Activated T-cell treated with anti-CD3 and anti-CD28 coated beads, Interleukin-2, amount 50 U/mL, for 72 hours (primary cell): ENCODE data around the gene PEF1. TPM values are rescaled to one million over a fixed set of nuclear protein-coding genes. Genes with fewer than 3 reads are reported as not detected.
A peak's percentile ranks its signal among the peaks of the same experiment; 100 is the strongest.

ENCODE experiments used
- ATAC-seq, 2 donors: fragments of 150-1000 bp; cut with Tn5 transposase; replicated peaks in 1 of 2; 2 replicates each; pipeline ENCODE4 v1.10.0; 2021; ENCODE audit warnings: moderate library complexity in 2 of 2, mild to moderate bottlenecking in 1 of 2
- DNase-seq, 2 donors: peaks; one replicate each; pipeline ENCODE4 v3.0.0; 2021 to 2022; ENCODE audit warnings: mixed read lengths in 1 of 2
- H3K27ac Mint-ChIP-seq: one replicate; pipeline ENCODE4 v1.8.0; 2022; ENCODE audit warnings: mild to moderate bottlenecking, moderate library complexity, mixed read lengths
- H3K27me3 Mint-ChIP-seq: one replicate; pipeline ENCODE4 v1.8.0; 2022; ENCODE audit warnings: low read depth, mixed read lengths
- H3K36me3 Mint-ChIP-seq, 2 donors: one replicate each; pipeline ENCODE4 v1.8.0; 2022; ENCODE audit warnings: mixed read lengths in 2 of 2, mild to moderate bottlenecking in 1 of 2; ENCODE audit not compliant: insufficient read depth in 2 of 2
- H3K4me1 Mint-ChIP-seq: one replicate; pipeline ENCODE4 v1.8.0; 2022; ENCODE audit warnings: low read depth, mixed read lengths
- H3K4me3 Mint-ChIP-seq, 2 donors: one replicate each; pipeline ENCODE4 v1.8.0; 2022; ENCODE audit warnings: mild to moderate bottlenecking in 2 of 2, mixed read lengths in 2 of 2, moderate library complexity in 2 of 2
- H3K9me3 Mint-ChIP-seq, 2 donors: one replicate each; pipeline ENCODE4 v1.8.0; 2022; ENCODE audit warnings: mixed read lengths in 2 of 2
- total RNA-seq, 2 donors: library from RNA; stranded (reverse); gene quantifications; one replicate each; pipeline ENCODE4 v1.2.3, GENCODE V29; 2022

PEF1 gene
- total RNA-seq, 2 donors from 2014 or later, result 55.1 to 63.1 TPM

- Mint-ChIP-seq H3K27ac (no peak overlapping the region), H3K9me3 (no peaks in the 10 kb centered on the region), H3K4me3 (no peak overlapping the region), H3K27me3 (no peaks in the 10 kb centered on the region), H3K36me3 (no peaks in the 10 kb centered on the region), H3K4me1 (no peaks in the 10 kb centered on the region)
- ATAC-seq (no peak), DNase-seq (no peak)
Observed at GRCh38 chr1:31679091-31679490, 34.4 kb upstream of the PEF1 start.

- no peaks in the 10 kb centered on the region for H3K27me3 Mint-ChIP-seq
- no peaks in the 10 kb centered on the region for H3K4me1 Mint-ChIP-seq
- H3K9me3 Mint-ChIP-seq, result no peaks in the 10 kb centered on the region
- no peaks in the 10 kb centered on the region for H3K36me3 Mint-ChIP-seq
- DNase-seq, result no peak
- no peak overlapping the region for H3K4me3 Mint-ChIP-seq
- ATAC-seq, result no peak
- no peak overlapping the region for H3K27ac Mint-ChIP-seq
Observed at GRCh38 chr1:31678681-31679080, 34.0 kb upstream of the PEF1 start.

DNA sequence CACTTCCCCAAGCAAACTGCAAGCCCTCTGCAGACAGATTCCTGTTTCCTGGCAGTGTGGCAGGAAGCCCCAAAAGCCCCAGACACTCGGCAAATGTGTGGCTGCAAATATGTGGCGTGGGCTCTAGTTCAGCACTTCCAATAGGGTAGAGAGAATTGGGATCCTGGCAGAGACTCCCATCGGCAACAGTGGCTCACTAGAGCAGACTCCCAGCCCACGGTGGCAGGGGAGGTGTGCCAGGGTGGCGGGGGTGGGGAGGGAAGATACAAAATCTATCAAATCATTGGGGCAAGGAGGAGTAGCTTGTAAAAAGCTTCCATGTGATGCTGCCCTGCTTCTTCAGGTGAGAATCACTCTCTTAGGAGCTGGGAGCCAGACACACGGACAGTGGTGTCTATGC is 33.3 kb upstream of the PEF1 start:
- Mint-ChIP-seq H3K27ac (no peak overlapping the region), H3K27me3 (no peaks in the 10 kb centered on the region), H3K36me3 (no peaks in the 10 kb centered on the region), H3K4me1 (no peaks in the 10 kb centered on the region), H3K4me3 (no peak overlapping the region), H3K9me3 (no peaks in the 10 kb centered on the region)
- DNase-seq, result no peak
- no peak for ATAC-seq

DNA sequence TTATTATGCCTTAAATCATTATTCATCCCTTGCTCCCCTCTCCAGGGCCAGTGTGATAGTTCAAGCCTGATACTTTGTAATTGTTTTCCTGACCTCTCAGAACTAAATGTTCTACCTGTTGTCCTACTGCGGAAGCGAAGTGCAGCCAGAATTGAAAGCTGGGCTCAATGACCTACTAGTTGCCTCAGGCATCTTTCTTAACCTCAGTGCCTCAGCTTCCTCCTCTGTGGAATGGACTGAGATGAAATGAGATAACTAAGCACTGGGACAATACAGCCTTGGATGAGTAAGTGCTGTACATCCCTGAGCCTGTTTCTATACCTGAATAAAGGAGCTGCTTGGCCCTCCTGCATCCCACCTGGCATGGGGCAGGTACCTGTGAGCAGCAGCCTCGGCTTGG is 32.7 kb upstream of the PEF1 start:
- H3K4me1 Mint-ChIP-seq, result no peaks in the 10 kb centered on the region
- H3K27me3 Mint-ChIP-seq, result no peaks in the 10 kb centered on the region
- no peak overlapping the region for H3K4me3 Mint-ChIP-seq
- DNase-seq, result no peak
- no peaks in the 10 kb centered on the region for H3K9me3 Mint-ChIP-seq
- H3K36me3 Mint-ChIP-seq, result no peaks in the 10 kb centered on the region
- no peak overlapping the region for H3K27ac Mint-ChIP-seq
- ATAC-seq, result no peak

GRCh38 chr1:31675756-31676155 is 31.1 kb upstream of the PEF1 start:
- Mint-ChIP-seq H3K9me3 (no peaks in the 10 kb centered on the region), H3K4me1 (no peaks in the 10 kb centered on the region), H3K4me3 (no peak overlapping the region), H3K27me3 (peaks cover 5% of the 10 kb centered on the region), H3K27ac (no peak overlapping the region), H3K36me3 (no peaks in the 10 kb centered on the region)
- no peak for ATAC-seq
- no peak for DNase-seq

DNA sequence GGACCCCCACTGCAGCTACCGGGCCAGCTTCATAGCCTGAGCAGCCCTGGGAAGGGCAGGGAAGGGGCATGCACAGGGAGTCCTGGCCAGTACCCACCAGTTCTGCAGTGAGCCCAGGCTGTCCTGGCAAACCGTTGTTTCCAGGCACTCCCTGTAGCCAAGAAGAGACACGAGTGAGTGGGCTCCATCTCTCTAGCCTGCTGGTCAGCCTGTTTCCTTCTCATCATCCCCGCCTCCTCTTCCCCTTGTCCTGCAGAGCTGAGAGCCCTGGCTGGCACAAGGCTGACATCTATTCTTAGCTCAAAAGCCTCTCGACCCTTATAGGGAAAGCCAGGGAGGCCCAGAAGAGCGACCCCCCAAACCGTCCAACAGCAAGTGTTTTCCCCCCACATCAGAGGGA is 30.5 kb upstream of the PEF1 start:
- H3K27me3 Mint-ChIP-seq, result peaks cover 11% of the 10 kb centered on the region
- H3K4me1 Mint-ChIP-seq, result peaks cover 3% of the 10 kb centered on the region
- no peaks in the 10 kb centered on the region for H3K9me3 Mint-ChIP-seq
- no peaks in the 10 kb centered on the region for H3K36me3 Mint-ChIP-seq
- no peak overlapping the region for H3K4me3 Mint-ChIP-seq
- DNase-seq (no peak), ATAC-seq (no peak)
- H3K27ac Mint-ChIP-seq, result no peak overlapping the region

DNA sequence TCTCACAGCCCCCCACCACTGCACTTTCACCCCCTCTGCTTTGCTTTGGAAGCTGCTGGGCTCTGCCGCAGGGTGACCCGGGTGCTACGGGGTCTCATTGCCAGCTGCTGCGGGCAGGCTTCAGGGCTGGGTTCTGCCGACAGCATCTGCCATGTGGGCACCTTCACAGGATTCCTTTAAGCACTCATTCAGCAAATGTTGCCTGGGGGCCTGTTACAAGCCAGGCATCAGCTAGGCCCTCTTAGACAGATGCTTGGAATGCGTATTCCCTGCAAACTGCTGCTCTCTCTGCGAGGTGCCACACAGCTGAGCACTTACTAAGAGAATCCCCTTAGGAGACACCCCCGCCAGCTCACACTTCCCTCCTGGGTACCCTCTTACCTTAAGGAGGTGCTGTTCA is 29.9 kb upstream of the PEF1 start:
- Mint-ChIP-seq H3K9me3 (no peaks in the 10 kb centered on the region), H3K4me3 (no peak overlapping the region), H3K4me1 (peaks cover 9% of the 10 kb centered on the region), H3K27me3 (peaks cover 16% of the 10 kb centered on the region), H3K36me3 (no peaks in the 10 kb centered on the region), H3K27ac (no peak overlapping the region)
- ATAC-seq (no peak), DNase-seq (no peak)

- ATAC-seq (no peak), DNase-seq (no peak)
- no peaks in the 10 kb centered on the region for H3K36me3 Mint-ChIP-seq
- no peaks in the 10 kb centered on the region for H3K9me3 Mint-ChIP-seq
- H3K27me3 Mint-ChIP-seq, result peaks cover 20% of the 10 kb centered on the region
- H3K27ac Mint-ChIP-seq, result no peak overlapping the region
- peaks cover 10% of the 10 kb centered on the region for H3K4me1 Mint-ChIP-seq
- no peak overlapping the region for H3K4me3 Mint-ChIP-seq
Observed at GRCh38 chr1:31673433-31673832, 28.8 kb upstream of the PEF1 start.

DNA sequence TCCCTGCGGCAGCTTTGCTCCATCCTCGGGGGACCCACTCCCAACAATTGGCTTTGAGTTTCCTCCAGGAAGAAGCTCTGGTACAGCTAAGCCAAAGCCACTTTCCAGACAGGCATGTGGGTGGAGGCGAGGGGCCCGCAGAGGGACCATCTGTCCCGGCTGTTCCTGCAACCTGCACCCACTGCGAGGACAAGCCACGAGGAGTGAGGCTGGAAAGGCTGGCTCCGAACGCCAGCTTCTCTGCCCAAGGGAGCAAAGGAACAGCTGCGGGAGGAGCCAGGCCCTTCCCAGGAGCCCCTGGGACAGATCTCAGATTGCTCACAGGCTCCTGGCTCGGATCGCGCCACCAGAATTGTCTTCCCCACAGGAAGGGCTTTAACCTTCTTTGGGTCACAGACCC is 28.3 kb upstream of the PEF1 start:
- ATAC-seq (no peak), DNase-seq (no peak)
- Mint-ChIP-seq H3K27ac (no peak overlapping the region), H3K9me3 (no peaks in the 10 kb centered on the region), H3K36me3 (no peaks in the 10 kb centered on the region), H3K27me3 (peaks cover 20% of the 10 kb centered on the region), H3K4me3 (no peak overlapping the region), H3K4me1 (peaks cover 10% of the 10 kb centered on the region)

DNA sequence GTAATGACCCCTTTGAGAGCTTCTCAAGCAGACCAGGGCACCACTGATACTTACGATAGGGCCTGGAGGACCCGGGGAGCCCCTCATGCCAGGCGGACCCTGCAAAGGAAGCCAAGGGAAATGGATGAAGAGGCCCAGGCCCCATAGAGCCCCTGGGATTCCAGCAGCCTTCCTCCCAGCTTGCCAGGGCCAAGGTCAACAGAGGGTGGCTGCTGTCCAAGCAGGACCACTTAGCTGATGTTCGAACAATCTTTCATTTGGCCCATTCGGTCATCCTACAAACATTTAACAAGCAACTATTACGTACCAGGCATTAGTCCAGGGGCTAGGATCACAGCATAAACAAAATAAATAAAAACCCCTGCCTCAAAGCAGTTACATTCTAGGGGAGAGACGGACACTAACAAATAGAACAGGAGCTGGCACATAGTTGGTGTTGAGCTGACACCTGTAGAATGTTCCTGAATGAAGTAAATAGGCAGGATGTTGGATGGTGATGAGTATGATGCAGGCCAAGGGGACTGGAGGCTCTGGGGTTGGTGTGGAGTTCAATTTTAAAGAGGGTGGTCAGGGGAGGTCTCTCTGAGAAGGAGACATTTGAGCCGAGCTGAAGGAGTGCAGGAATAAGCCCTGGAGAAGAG is 27.0 kb upstream of the PEF1 start:
- DNase-seq (no peak), ATAC-seq (no peak)
- no peak overlapping the region for H3K27ac Mint-ChIP-seq
- H3K4me3 Mint-ChIP-seq, result no peak overlapping the region
- no peaks in the 10 kb centered on the region for H3K36me3 Mint-ChIP-seq
- peaks cover 10% of the 10 kb centered on the region for H3K4me1 Mint-ChIP-seq
- H3K9me3 Mint-ChIP-seq, result no peaks in the 10 kb centered on the region
- H3K27me3 Mint-ChIP-seq, result peaks cover 20% of the 10 kb centered on the region

DNA sequence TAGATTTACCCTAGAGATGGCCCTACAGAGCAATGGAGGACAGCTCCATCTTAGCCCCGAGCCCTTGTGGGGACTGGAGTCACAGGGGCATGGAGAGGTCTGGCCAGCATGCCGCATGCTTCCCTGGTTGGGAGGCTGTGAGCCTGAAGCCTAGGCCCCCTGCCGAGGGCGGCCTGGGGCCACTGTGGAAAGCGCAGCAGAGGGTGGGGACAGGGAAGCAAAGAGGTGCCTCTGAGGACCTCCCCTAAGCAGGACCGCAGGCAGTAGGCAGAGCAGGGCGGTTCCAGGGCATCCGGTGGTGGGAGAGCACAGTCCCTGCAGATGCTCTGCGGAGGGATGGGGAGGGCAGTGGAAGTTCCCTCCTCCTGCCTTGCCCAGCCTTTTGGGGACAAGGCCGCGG is 26.5 kb upstream of the PEF1 start:
- Mint-ChIP-seq H3K9me3 (no peaks in the 10 kb centered on the region), H3K27ac (no peak overlapping the region), H3K4me1 (peaks cover 10% of the 10 kb centered on the region), H3K36me3 (no peaks in the 10 kb centered on the region), H3K4me3 (no peak overlapping the region), H3K27me3 (peaks cover 20% of the 10 kb centered on the region)
- DNase-seq (no peak), ATAC-seq (no peak)

GRCh38 chr1:31670593-31670964 is 25.9 kb upstream of the PEF1 start:
- no peaks in the 10 kb centered on the region for H3K9me3 Mint-ChIP-seq
- H3K27ac Mint-ChIP-seq, result no peak overlapping the region
- ATAC-seq (peak in 1 of 2 donors; percentile 14), DNase-seq (no peak)
- no peaks in the 10 kb centered on the region for H3K36me3 Mint-ChIP-seq
- peaks cover 10% of the 10 kb centered on the region for H3K4me1 Mint-ChIP-seq
- peaks cover 20% of the 10 kb centered on the region for H3K27me3 Mint-ChIP-seq
- peak overlapping the region; percentile 64 to 86 for H3K4me3 Mint-ChIP-seq

GRCh38 chr1:31669786-31670592 is 25.3 kb upstream of the PEF1 start:
- Mint-ChIP-seq H3K4me1 (peaks cover 10% of the 10 kb centered on the region), H3K9me3 (no peaks in the 10 kb centered on the region), H3K4me3 (peak overlapping the region; percentile 64 to 86), H3K27ac (no peak overlapping the region), H3K36me3 (no peaks in the 10 kb centered on the region), H3K27me3 (peaks cover 20% of the 10 kb centered on the region)
- ATAC-seq (peak; percentile 55 to 68), DNase-seq (peak; percentile 9 to 37)

- Mint-ChIP-seq H3K36me3 (no peaks in the 10 kb centered on the region), H3K4me1 (peaks cover 10% of the 10 kb centered on the region), H3K9me3 (no peaks in the 10 kb centered on the region), H3K27me3 (peaks cover 20% of the 10 kb centered on the region), H3K4me3 (peak overlapping the region; percentile 64 to 86), H3K27ac (no peak overlapping the region)
- DNase-seq, result no peak
- ATAC-seq, result no peak
Observed at GRCh38 chr1:31669433-31669785, 24.7 kb upstream of the PEF1 start.
